IMR-90 (cell line): ENCODE data around the gene RIMOC1. TPM values are rescaled to one million over a fixed set of nuclear protein-coding genes. Genes with fewer than 3 reads are reported as not detected.

Experiments
- ATAC-seq: fragments of 200-7000 bp; cut with Tn5 transposase; 2 replicates; pipeline ENCODE4 v1.9.1; 2020; ENCODE audit warnings: low read depth, mild to moderate bottlenecking, moderate library complexity
- BruUV-seq: library from RNA; stranded (reverse); fragments of 400-500 nt; replicated peaks from 2 replicates; lab custom pipeline; 2021; lab: Mats Ljungman, UMichigan
- CTCF ChIA-PET: fragments of 300-600 bp; formaldehyde crosslinking; extraction: SDS; loops from one replicate; lab custom pipeline; 2021; ENCODE audit warnings: antibody characterized with exemption; lab: Yijun Ruan, JAX
- POLR2A ChIA-PET: fragments of 300-600 bp; sonication (Branson Sonifier 250); formaldehyde crosslinking; loops from one replicate; lab custom pipeline; 2022; ENCODE audit warnings: antibody characterized with exemption; ENCODE audit not compliant: unreplicated experiment; lab: Charles Lee
- DNase-seq: peaks from one replicate; pipeline ENCODE4 v3.0.0; 2013
- H2AFZ ChIP-seq: replicated peaks from 2 replicates; pipeline ENCODE3; 2013; ENCODE audit warnings: low read length, mild to moderate bottlenecking; ENCODE audit not compliant: poor library complexity
- H2AK5ac ChIP-seq: 2 replicates; pipeline ENCODE4 v1.6.1; 2013; ENCODE audit warnings: low read depth, low read length, inconsistent platforms
- H2AK9ac ChIP-seq: replicated peaks from 2 replicates; pipeline ENCODE3; 2013; ENCODE audit warnings: mild to moderate bottlenecking, low read depth, low read length, moderate library complexity; ENCODE audit not compliant: poor library complexity
- H2BK120ac ChIP-seq: 2 replicates; pipeline ENCODE4 v1.6.1; 2013; ENCODE audit warnings: low read depth, low read length, inconsistent platforms
- H2BK15ac ChIP-seq: 3 replicates; pipeline ENCODE4 v1.6.1; 2013; ENCODE audit warnings: low read depth, low read length, inconsistent platforms
- H2BK20ac ChIP-seq: 2 replicates; pipeline ENCODE4 v1.6.1; 2013; ENCODE audit warnings: low read depth, mild to moderate bottlenecking, inconsistent platforms, low read length, moderate library complexity
- H2BK5ac ChIP-seq: 2 replicates; pipeline ENCODE4 v1.6.1; 2013; ENCODE audit warnings: mild to moderate bottlenecking, low read depth, low read length, inconsistent platforms; ENCODE audit not compliant: poor library complexity, severe bottlenecking
- H3K14ac ChIP-seq: replicated peaks from 2 replicates; pipeline ENCODE4 v1.6.1; 2013; ENCODE audit warnings: low read depth, low read length, inconsistent platforms
- H3K18ac ChIP-seq: 2 replicates; pipeline ENCODE4 v1.6.1; 2013; ENCODE audit warnings: low read depth, low read length, control low read depth
- H3K23ac ChIP-seq: 2 replicates; pipeline ENCODE4 v1.6.1; 2013; ENCODE audit warnings: low read depth, low read length, inconsistent platforms
- H3K27ac ChIP-seq: 2 replicates; pipeline ENCODE4 v1.5.1; 2013; ENCODE audit warnings: mild to moderate bottlenecking, control low read depth, low read length; ENCODE audit not compliant: insufficient read depth
- H3K27me3 ChIP-seq: 2 replicates; pipeline ENCODE4 v1.6.1; 2013; ENCODE audit warnings: low read length; ENCODE audit not compliant: control insufficient read depth, insufficient read depth
- H3K36me3 ChIP-seq: 2 replicates; pipeline ENCODE4 v1.6.1; 2013; ENCODE audit warnings: low read length, mixed read lengths; ENCODE audit not compliant: control insufficient read depth, insufficient read depth
- H3K4ac ChIP-seq: 2 replicates; pipeline ENCODE4 v1.6.1; 2013; ENCODE audit warnings: low read depth, low read length, inconsistent platforms
- H3K4me1 ChIP-seq: 2 replicates; pipeline ENCODE4 v1.6.1; 2013; ENCODE audit warnings: low read length, mixed read lengths; ENCODE audit not compliant: control insufficient read depth, insufficient read depth
- H3K4me2 ChIP-seq: 2 replicates; pipeline ENCODE4 v1.6.1; 2013; ENCODE audit warnings: low read depth, mild to moderate bottlenecking, control low read depth, low read length, moderate library complexity
- H3K4me3 ChIP-seq: 2 replicates; pipeline ENCODE4 v1.5.1; 2013; ENCODE audit warnings: low read depth, mild to moderate bottlenecking, control low read depth, low read length, moderate library complexity; ENCODE audit not compliant: insufficient read depth
- H3K56ac ChIP-seq: 2 replicates; pipeline ENCODE4 v1.6.1; 2013; ENCODE audit warnings: low read length, inconsistent platforms; ENCODE audit not compliant: insufficient read depth; ENCODE audit errors: extremely low read depth
- H3K79me1 ChIP-seq, 2 experiments: 2 replicates each; pipeline ENCODE4 v1.6.1; 2013; ENCODE audit warnings: low read length in 2 of 2, inconsistent platforms in 1 of 2, low read depth in 1 of 2
- H3K9ac ChIP-seq: 2 replicates; pipeline ENCODE4 v1.6.1; 2013; ENCODE audit warnings: low read depth, low read length, control low read depth
- H3K9me1 ChIP-seq: 2 replicates; pipeline ENCODE4 v1.6.1; 2013; ENCODE audit warnings: low read length, inconsistent platforms; ENCODE audit not compliant: insufficient read depth
- H3K9me3 ChIP-seq: 2 replicates; pipeline ENCODE4 v1.6.1; 2013; ENCODE audit warnings: low read length; ENCODE audit not compliant: control insufficient read depth, insufficient read depth
- H4K20me1 ChIP-seq: 2 replicates; pipeline ENCODE4 v1.6.1; 2013; ENCODE audit warnings: low read length, inconsistent platforms; ENCODE audit not compliant: insufficient read depth
- H4K5ac ChIP-seq: 2 replicates; pipeline ENCODE4 v1.6.1; 2013; ENCODE audit warnings: mild to moderate bottlenecking, low read depth, low read length, control low read depth
- H4K8ac ChIP-seq, 2 experiments: 2 replicates each; pipeline ENCODE4 v1.6.1; 2013; ENCODE audit warnings: low read depth in 2 of 2, low read length in 2 of 2, control low read depth in 1 of 2, inconsistent platforms in 1 of 2
- H4K91ac ChIP-seq: 2 replicates; pipeline ENCODE4 v1.6.1; 2013; ENCODE audit warnings: low read depth, low read length, inconsistent platforms; ENCODE audit not compliant: insufficient read depth
- CHD1 ChIP-seq: IDR thresholded peaks from 2 replicates; pipeline ENCODE4 v1.6.1; 2012; ENCODE audit warnings: low read depth, low read length, improper control_type of control experiment
- FOS ChIP-seq: fragments of 150-350 bp; IDR thresholded peaks from 2 replicates; pipeline ENCODE4 v1.6.1; 2016; ENCODE audit warnings: low read depth, low read length
- MAZ ChIP-seq: IDR thresholded peaks from 2 replicates; pipeline ENCODE4 v1.6.1; 2012; ENCODE audit warnings: low read depth, mild to moderate bottlenecking, low read length, improper control_type of control experiment, moderate library complexity, borderline replicate concordance
- NFE2L2 ChIP-seq: fragments of 150-350 bp; IDR thresholded peaks from 2 replicates; pipeline ENCODE4 v1.6.1; 2016; ENCODE audit warnings: low read depth, mild to moderate bottlenecking, low read length
- POLR2A ChIP-seq: IDR thresholded peaks from 2 replicates; pipeline ENCODE4 v1.6.1; 2012; ENCODE audit warnings: mild to moderate bottlenecking, low read depth, low read length
- RAD21 ChIP-seq: IDR thresholded peaks from 2 replicates; pipeline ENCODE4 v1.6.1; 2012; ENCODE audit warnings: low read length, improper control_type of control experiment
- RCOR1 ChIP-seq: IDR thresholded peaks from 2 replicates; pipeline ENCODE4 v1.6.1; 2012; ENCODE audit warnings: mild to moderate bottlenecking, low read length, improper control_type of control experiment; ENCODE audit not compliant: insufficient replicate concordance
- RFX5 ChIP-seq: IDR thresholded peaks from 2 replicates; pipeline ENCODE4 v1.8.0; 2012; ENCODE audit warnings: low read depth, mild to moderate bottlenecking, low read length, moderate library complexity
- SMC3 ChIP-seq: fragments of 150-350 bp; IDR thresholded peaks from 2 replicates; pipeline ENCODE4 v1.6.1; 2016; ENCODE audit warnings: low read depth, mild to moderate bottlenecking, antibody characterized with exemption, low read length, moderate library complexity
- WGBS, 2 experiments: methylation state at CpG; one replicate each; pipeline versions ENCODE4 v1.1.5 to v1.1.7; 2013; ENCODE audit warnings: missing lambda C conversion rate in 2 of 2; ENCODE audit not compliant: insufficient read length in 1 of 2; ENCODE audit errors: extremely low coverage in 2 of 2; 5-methylcytosine and 5-hydroxymethylcytosine counted together
- dilution Hi-C: fragments of 300-500 bp; cut with HindIII; formaldehyde crosslinking; loops from one replicate; pipeline ENCODE4 v1.14.3; 2018; ENCODE audit warnings: low sequenced_read_pairs; ENCODE audit not compliant: unreplicated experiment
- in situ Hi-C: fragments of 300-500 bp; cut with MboI; formaldehyde crosslinking; loops from 3 replicates; pipeline ENCODE4 v1.14.3; 2019; ENCODE audit warnings: low sequenced_read_pairs, inconsistent platforms, mixed read lengths
- intact Hi-C: fragments of 100-400 bp; cut with micrococcal nuclease; formaldehyde crosslinking; loops from 2 replicates; pipeline ENCODE4 v1.10.0; 2022
- polyA plus RNA-seq, 3 experiments: library from polyadenylated mRNA; depleted of rRNA; stranded (reverse); fragments of >200 nt; gene quantifications; 2 replicates each; pipeline ENCODE4 v1.2.3, GENCODE V29; 2012; ENCODE audit warnings: low replicate concordance in 1 of 3
- total RNA-seq: library from RNA; depleted of rRNA; stranded (reverse); fragments of >200 nt; gene quantifications from 2 replicates; pipeline ENCODE4 v1.2.3, GENCODE V29; 2012
- TF ChIP-seq, protein P1 (sequence below): fragments of 150-350 bp; IDR thresholded peaks from 2 replicates; pipeline ENCODE4 v1.6.1; 2017; ENCODE audit warnings: mild to moderate bottlenecking, antibody characterized with exemption, low read length, low read depth
- TF ChIP-seq, protein P2 (sequence below): fragments of 150-350 bp; IDR thresholded peaks from 2 replicates; pipeline ENCODE4 v1.6.1; 2016; ENCODE audit warnings: low read depth, mild to moderate bottlenecking, low read length, moderate library complexity, borderline replicate concordance
- TF ChIP-seq, protein P3 (sequence below): conservative IDR thresholded peaks from 2 replicates; pipeline ENCODE4 v1.5.1; 2012; ENCODE audit warnings: mild to moderate bottlenecking, low read depth, low read length, improper control_type of control experiment

The RIMOC1 gene
- total and polyA plus RNA-seq, 2 of the 4 experiments (the other 2 are of a cell fraction), result 4.1 to 9.0 TPM

DNA sequence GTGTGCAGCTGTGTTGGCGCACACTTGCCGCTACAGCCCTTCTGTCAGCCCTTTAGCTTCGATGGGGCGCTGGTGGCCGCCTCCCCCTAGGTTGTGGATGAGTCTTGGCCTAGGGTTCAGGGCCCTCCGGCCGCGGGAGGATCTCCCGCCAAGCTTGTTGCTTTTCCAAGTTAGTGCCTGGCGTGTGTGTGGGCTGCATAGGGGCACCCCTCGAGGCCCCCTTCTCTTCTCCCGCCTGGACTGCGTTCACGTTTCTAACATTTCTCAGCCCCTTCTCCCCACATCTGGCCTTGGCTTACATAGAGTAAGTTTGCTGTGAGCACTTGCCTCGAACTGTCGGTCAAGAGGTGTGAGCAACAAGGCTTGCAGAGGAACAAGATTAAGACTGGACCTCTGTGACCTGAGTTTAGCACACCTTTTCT is 33.5 kb upstream of the RIMOC1 start:
- Histone ChIP-seq H3K4ac (0 out of 2 replicates have a peak overlapping the region, but pooled peaks have one; percentile 37), H2AFZ (peak overlapping the region; percentile 97), H4K20me1 (no peaks in the 10 kb centered on the region), H3K18ac (peak overlapping the region; percentile 5; the same call in 1 of the 2 replicates), H2AK9ac (peak overlapping the region; percentile 25), H3K9ac (peak overlapping the region; percentile 61), H3K56ac (no peak overlapping the region), H3K9me3 (no peaks in the 10 kb centered on the region), H2BK15ac (no peak overlapping the region), H3K79me1 (peaks cover 10 to 25% of the 10 kb centered on the region in 2 experiments), H2BK5ac (no peak overlapping the region), H3K4me3 (peak overlapping the region; percentile 95), H2AK5ac (no peak overlapping the region), H4K8ac (peak overlapping the region; percentile 71 to 96), H3K36me3 (no peaks in the 10 kb centered on the region; the same call in 1 of the 2 replicates), H3K4me1 (peaks cover 2% of the 10 kb centered on the region; the same call in 1 of the 2 replicates), H2BK120ac (no peak overlapping the region), H3K4me2 (peak overlapping the region; percentile 93), H3K9me1 (peaks cover 9% of the 10 kb centered on the region), H2BK20ac (no peak overlapping the region), H3K27ac (peak overlapping the region; percentile 15; the same call in 1 of the 2 replicates), H4K5ac (peak overlapping the region; percentile 65), H4K91ac (no peak overlapping the region; the same call in 1 of the 2 replicates), H3K23ac (no peak overlapping the region), H3K14ac (no peak overlapping the region; the same call in 1 of the 2 replicates), H3K27me3 (no peaks in the 10 kb centered on the region)
- intact Hi-C loops (loop anchor here (5.0 kb wide), 1 partner anchor 172 kb away; no protein-coding TSS in a partner anchor), dilution Hi-C loops (no loop called here), in situ Hi-C loops (loop anchor here (25.0 kb wide), 2 partner anchors 717 to 892 kb away; partner anchors contain the start of gene CCDC152)
- ChIA-PET POLR2A (no interaction called here), CTCF (no interaction called here)
- ATAC-seq, result no peak
- no peak for DNase-seq
- WGBS, 2 experiments, result 10% methylated on average over 2 of the region's 16 CpGs; no CpG with 5 or more reads in 1 of the 2 experiments
- TF ChIP-seq SMC3 (no peak), RCOR1 (no peak), RFX5 (no peak), NFE2L2 (no peak), FOS (no peak), CHD1 (no peak), RAD21 (no peak), POLR2A (no peak), MAZ (no peak)
- TF ChIP-seq, protein P1, sequence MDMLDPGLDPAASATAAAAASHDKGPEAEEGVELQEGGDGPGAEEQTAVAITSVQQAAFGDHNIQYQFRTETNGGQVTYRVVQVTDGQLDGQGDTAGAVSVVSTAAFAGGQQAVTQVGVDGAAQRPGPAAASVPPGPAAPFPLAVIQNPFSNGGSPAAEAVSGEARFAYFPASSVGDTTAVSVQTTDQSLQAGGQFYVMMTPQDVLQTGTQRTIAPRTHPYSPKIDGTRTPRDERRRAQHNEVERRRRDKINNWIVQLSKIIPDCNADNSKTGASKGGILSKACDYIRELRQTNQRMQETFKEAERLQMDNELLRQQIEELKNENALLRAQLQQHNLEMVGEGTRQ, result no peak
- TF ChIP-seq, protein P2, sequence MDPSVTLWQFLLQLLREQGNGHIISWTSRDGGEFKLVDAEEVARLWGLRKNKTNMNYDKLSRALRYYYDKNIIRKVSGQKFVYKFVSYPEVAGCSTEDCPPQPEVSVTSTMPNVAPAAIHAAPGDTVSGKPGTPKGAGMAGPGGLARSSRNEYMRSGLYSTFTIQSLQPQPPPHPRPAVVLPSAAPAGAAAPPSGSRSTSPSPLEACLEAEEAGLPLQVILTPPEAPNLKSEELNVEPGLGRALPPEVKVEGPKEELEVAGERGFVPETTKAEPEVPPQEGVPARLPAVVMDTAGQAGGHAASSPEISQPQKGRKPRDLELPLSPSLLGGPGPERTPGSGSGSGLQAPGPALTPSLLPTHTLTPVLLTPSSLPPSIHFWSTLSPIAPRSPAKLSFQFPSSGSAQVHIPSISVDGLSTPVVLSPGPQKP, result no peak
- TF ChIP-seq, protein P3, sequence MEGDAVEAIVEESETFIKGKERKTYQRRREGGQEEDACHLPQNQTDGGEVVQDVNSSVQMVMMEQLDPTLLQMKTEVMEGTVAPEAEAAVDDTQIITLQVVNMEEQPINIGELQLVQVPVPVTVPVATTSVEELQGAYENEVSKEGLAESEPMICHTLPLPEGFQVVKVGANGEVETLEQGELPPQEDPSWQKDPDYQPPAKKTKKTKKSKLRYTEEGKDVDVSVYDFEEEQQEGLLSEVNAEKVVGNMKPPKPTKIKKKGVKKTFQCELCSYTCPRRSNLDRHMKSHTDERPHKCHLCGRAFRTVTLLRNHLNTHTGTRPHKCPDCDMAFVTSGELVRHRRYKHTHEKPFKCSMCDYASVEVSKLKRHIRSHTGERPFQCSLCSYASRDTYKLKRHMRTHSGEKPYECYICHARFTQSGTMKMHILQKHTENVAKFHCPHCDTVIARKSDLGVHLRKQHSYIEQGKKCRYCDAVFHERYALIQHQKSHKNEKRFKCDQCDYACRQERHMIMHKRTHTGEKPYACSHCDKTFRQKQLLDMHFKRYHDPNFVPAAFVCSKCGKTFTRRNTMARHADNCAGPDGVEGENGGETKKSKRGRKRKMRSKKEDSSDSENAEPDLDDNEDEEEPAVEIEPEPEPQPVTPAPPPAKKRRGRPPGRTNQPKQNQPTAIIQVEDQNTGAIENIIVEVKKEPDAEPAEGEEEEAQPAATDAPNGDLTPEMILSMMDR, result no peak
- BruUV-seq, result no TSS peak
